ENCODE data around the gene LRRC8B. TPM values are rescaled to one million over a fixed set of nuclear protein-coding genes. Genes with fewer than 3 reads are reported as not detected.

Gene LRRC8B
- total RNA-seq, 1 experiment from 2014 or later, result 24.2 TPM

GRCh38 chr1:89588480-89588879, 63.9 kb downstream of the LRRC8B start:
- Mint-ChIP-seq H3K27ac (0 out of 2 replicates have a peak overlapping the region, but pooled peaks have one; percentile 51), H3K9me3 (no peaks in the 10 kb centered on the region), H3K36me3 (peaks cover 21% of the 10 kb centered on the region), H3K4me3 (no peak overlapping the region), H3K4me1 (peaks cover 48% of the 10 kb centered on the region), H3K27me3 (ENCODE audit: low read depth) (no peaks in the 10 kb centered on the region)
- TF ChIP-seq IRF1 (CRISPR knock-in tag; IDR thresholded peaks at IDR 0.05) (no peak), ZNF121 (CRISPR knock-in tag; IDR thresholded peaks at IDR 0.05) (no peak), E2F4 (CRISPR knock-in tag; IDR thresholded peaks at IDR 0.05; ENCODE audit: borderline replicate concordance, low read depth) (no peak), SOX15 (CRISPR knock-in tag; IDR thresholded peaks at IDR 0.05) (no peak), NFE2L1 (CRISPR knock-in tag; IDR thresholded peaks at IDR 0.05) (no peak), SP1 (CRISPR knock-in tag; conservative IDR thresholded peaks at IDR 0.05) (no peak), RORB (CRISPR knock-in tag; IDR thresholded peaks at IDR 0.05) (no peak), ELF4 (CRISPR knock-in tag; IDR thresholded peaks at IDR 0.05; ENCODE audit: low read depth) (no peak), NR1H2 (CRISPR knock-in tag; IDR thresholded peaks at IDR 0.05) (no peak), RELA (CRISPR knock-in tag; IDR thresholded peaks at IDR 0.05; ENCODE audit: borderline replicate concordance) (no peak)
- TF ChIP-seq, protein P1, sequence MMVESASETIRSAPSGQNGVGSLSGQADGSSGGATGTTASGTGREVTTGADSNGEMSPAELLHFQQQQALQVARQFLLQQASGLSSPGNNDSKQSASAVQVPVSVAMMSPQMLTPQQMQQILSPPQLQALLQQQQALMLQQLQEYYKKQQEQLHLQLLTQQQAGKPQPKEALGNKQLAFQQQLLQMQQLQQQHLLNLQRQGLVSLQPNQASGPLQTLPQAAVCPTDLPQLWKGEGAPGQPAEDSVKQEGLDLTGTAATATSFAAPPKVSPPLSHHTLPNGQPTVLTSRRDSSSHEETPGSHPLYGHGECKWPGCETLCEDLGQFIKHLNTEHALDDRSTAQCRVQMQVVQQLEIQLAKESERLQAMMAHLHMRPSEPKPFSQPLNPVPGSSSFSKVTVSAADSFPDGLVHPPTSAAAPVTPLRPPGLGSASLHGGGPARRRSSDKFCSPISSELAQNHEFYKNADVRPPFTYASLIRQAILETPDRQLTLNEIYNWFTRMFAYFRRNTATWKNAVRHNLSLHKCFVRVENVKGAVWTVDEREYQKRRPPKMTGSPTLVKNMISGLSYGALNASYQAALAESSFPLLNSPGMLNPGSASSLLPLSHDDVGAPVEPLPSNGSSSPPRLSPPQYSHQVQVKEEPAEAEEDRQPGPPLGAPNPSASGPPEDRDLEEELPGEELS (CRISPR knock-in tag; IDR thresholded peaks at IDR 0.05), result no peak
- ChIA-PET POLR2A (no interaction called here), CTCF (no interaction called here)
- ATAC-seq, result no peak
- no peak for DNase-seq (ENCODE audit: low spot score)

DNA sequence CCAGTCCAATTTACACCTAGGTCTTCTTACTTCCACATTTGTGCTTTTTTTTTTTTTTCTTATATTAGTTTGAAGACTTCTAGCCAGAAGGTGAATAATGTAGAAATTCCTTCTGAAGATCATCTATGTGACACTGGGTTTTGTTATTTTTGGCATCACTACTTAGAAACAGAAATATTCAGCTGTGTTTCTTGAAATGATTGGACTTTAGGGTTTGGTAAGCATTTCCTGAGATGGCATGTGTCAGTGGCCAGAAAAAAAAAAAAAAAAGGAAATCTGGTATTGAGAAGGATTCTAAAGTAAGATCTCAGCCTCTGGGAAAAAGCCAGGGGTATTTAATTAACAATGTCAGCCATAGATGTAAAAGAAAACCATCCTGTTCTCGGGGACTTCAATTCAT, 64.9 kb downstream of the LRRC8B start:
- POLR2A ChIA-PET, result no interaction called here
- CTCF ChIA-PET, result interaction anchor here (0.7 to 2.2 kb wide), 2 partner anchors 15 to 173 kb away, joined by 4 to 7 read pairs; no protein-coding TSS in a partner anchor
- Mint-ChIP-seq H3K4me3 (no peak overlapping the region), H3K4me1 (peaks cover 56% of the 10 kb centered on the region), H3K36me3 (peaks cover 11% of the 10 kb centered on the region), H3K27ac (no peak overlapping the region), H3K27me3 (ENCODE audit: low read depth) (no peaks in the 10 kb centered on the region), H3K9me3 (no peaks in the 10 kb centered on the region)
- ATAC-seq (no peak), DNase-seq (ENCODE audit: low spot score) (no peak)
- TF ChIP-seq SMAD3 (CRISPR knock-in tag; IDR thresholded peaks at IDR 0.05; ENCODE audit: borderline replicate concordance) (no peak), ATF1 (CRISPR knock-in tag; IDR thresholded peaks at IDR 0.05) (no peak), NFYB (CRISPR knock-in tag; conservative IDR thresholded peaks at IDR 0.05; ENCODE audit: low read depth) (no peak), ZNF416 (CRISPR knock-in tag; IDR thresholded peaks at IDR 0.05) (no peak), SMAD4 (CRISPR knock-in tag; IDR thresholded peaks at IDR 0.05) (no peak), MAX (CRISPR knock-in tag; IDR thresholded peaks at IDR 0.05) (no peak), ZNF219 (CRISPR knock-in tag; IDR thresholded peaks at IDR 0.05; ENCODE audit: borderline replicate concordance) (no peak), PRDM15 (CRISPR knock-in tag; IDR thresholded peaks at IDR 0.05) (no peak), CREM (CRISPR knock-in tag; IDR thresholded peaks at IDR 0.05) (no peak), HMGXB4 (CRISPR knock-in tag; IDR thresholded peaks at IDR 0.05) (no peak)
- TF ChIP-seq, protein P2, sequence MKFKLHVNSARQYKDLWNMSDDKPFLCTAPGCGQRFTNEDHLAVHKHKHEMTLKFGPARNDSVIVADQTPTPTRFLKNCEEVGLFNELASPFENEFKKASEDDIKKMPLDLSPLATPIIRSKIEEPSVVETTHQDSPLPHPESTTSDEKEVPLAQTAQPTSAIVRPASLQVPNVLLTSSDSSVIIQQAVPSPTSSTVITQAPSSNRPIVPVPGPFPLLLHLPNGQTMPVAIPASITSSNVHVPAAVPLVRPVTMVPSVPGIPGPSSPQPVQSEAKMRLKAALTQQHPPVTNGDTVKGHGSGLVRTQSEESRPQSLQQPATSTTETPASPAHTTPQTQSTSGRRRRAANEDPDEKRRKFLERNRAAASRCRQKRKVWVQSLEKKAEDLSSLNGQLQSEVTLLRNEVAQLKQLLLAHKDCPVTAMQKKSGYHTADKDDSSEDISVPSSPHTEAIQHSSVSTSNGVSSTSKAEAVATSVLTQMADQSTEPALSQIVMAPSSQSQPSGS (CRISPR knock-in tag; IDR thresholded peaks at IDR 0.05; ENCODE audit: borderline replicate concordance, low read depth), result no peak
- TF ChIP-seq, protein P1 (CRISPR knock-in tag; IDR thresholded peaks at IDR 0.05), result no peak

Data from WTC11 (cell line).